ENCODE data around the gene CRISP1.

GRCh38 chr6:49839957-49840356 lies 26.4 kb downstream of the CRISP1 start:
- TF ChIP-seq USF2 (IDR thresholded peaks at IDR 0.05; ENCODE audit: borderline replicate concordance, low read depth, low read length) (no peak), RB1 (IDR thresholded peaks at IDR 0.05; ENCODE audit: borderline replicate concordance) (no peak), JUND (IDR thresholded peaks at IDR 0.05; ENCODE audit: low read depth, low read length) (no peak), CBFB (IDR thresholded peaks at IDR 0.05; ENCODE audit: low read depth) (no peak), SREBF2 (IDR thresholded peaks at IDR 0.05; ENCODE audit: low read length) (no peak), REST (IDR thresholded peaks at IDR 0.05; ENCODE audit: low read depth, low read length) (no peak), STAT1 (conservative IDR thresholded peaks at IDR 0.05) (no peak), POLR2AphosphoS5 (IDR thresholded peaks at IDR 0.05; ENCODE audit: low read length) (no peak), KDM1A (IDR thresholded peaks at IDR 0.05; ENCODE audit: borderline replicate concordance) (no peak), TAF1 (IDR thresholded peaks at IDR 0.05; ENCODE audit: borderline replicate concordance, low read depth, low read length) (no peak), BRCA1 (IDR thresholded peaks at IDR 0.05; ENCODE audit: low read depth, low read length) (no peak), CTCF (IDR thresholded peaks at IDR 0.05 in 2 of 3, conservative IDR thresholded peaks at IDR 0.05 in 1 of 3; ENCODE audit: control insufficient read depth in 2 of 3, extremely low read depth in 1 of 3, insufficient read depth in 1 of 3, low read depth in 3 of 3, low read length in 3 of 3) (no peak), TCF12 (IDR thresholded peaks at IDR 0.05; ENCODE audit: low read depth, low read length) (no peak), BHLHE40 (IDR thresholded peaks at IDR 0.05; ENCODE audit: borderline replicate concordance in 1 of 2, low read depth in 2 of 2, low read length in 1 of 2) (no peak)
